Measurements from ENCODE around the gene WDFY3.

DNA sequence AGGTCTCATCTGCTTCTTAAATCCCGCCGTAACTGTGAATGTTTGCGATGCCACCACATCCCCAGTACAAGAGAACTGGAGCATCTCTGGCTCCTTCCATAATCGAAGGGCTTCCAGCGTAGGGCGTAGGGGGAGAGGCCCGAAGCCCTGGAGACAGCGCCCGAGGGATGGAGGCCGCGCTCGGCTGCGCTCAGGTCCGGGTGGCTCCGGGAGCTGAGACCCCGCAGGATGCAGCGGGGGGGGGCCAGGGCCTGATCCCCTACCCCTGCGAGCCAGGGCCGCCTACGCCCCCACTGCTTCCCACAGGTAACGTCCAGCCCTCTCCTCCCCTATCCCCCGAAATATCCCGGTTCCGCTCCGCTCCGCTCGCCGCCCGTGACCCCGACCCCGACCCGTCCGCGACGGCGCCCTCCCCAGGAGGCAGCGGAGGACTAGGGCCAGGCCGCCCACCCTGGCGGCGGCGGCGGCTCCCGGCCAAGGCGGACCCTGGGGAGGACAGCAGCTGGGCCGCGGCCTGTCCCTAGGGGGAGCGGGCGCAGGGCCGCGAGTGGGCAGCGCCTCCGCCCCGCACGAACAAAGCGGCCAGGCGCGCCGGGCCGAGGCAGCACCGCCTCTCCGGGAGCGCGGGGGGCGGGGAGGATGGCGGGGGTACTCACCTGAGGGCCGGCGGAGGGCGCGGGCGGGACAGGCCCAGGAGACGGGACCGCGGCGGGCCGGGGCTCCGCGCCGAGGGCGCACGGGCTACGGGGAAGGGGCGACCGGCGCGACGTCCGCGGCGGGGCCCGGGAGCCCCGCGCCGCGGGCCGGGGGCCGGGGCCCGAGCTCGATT lies 723 bp downstream of the WDFY3 start:
- no peak for TF ChIP-seq EZH2 (IDR thresholded peaks at IDR 0.05; ENCODE audit: borderline replicate concordance)
- TF ChIP-seq CTCF (IDR thresholded peaks at IDR 0.05; ENCODE audit: poor library complexity), result no peak
- TF ChIP-seq EZH2phosphoT487 (IDR thresholded peaks at IDR 0.05; ENCODE audit: low read depth, severe bottlenecking, unreplicated experiment), result no peak

Data from hepatocyte (in vitro differentiated cells).